HG03432 (cell line): ENCODE results near the gene PRKN.

ENCODE experiments used
- ATAC-seq: cut with Tn5 transposase; IDR thresholded peaks from one replicate; pipeline ENCODE4 v1.9.1; 2021; ENCODE audit warnings: mild to moderate bottlenecking, moderate library complexity; ENCODE audit not compliant: unreplicated experiment

PRKN gene

GRCh38 chr6:162711376-162711775, 16.2 kb downstream of the PRKN start:
- no peak for ATAC-seq

GRCh38 chr6:162710936-162711335, 16.6 kb downstream of the PRKN start:
- ATAC-seq, result no peak

DNA sequence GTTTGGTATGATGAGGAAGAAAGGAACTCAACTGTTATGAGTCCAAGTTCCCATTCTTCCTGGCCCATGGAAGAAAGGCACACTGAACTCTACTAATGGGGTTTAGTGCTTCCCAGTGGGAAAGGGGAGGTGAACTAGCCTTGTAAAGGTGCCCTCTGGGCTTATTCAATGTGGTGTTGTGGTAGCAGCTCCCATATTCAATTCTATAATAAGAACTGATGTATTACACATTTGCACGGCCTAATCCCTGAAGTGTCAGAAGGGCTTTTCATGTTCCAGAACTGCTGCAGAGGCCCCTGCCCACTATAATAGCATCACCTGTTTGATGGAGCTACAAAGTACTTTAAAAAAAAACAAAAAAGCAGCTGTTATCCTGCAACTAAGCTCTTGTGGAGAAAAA, 17.1 kb downstream of the PRKN start:
- ATAC-seq, result no peak

DNA sequence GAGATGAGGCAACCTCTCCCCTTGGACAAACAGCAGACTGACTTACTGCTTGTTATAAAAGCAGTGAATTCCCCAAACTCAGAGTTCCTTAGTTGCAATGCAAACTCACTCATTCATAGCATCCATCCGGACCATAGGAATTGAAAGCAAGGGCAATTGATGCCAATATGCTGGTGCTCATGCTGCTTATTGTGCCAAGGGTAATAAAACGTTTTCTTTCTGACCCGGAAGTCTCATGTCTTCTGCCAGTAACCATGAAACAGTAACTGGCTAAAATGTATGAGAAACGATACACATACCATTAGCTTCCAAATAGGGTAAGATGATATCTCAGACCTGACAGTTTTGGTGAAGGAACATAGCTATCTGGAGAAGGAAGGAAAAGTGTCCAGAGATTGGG, 18.1 kb downstream of the PRKN start:
- ATAC-seq, result no peak

DNA sequence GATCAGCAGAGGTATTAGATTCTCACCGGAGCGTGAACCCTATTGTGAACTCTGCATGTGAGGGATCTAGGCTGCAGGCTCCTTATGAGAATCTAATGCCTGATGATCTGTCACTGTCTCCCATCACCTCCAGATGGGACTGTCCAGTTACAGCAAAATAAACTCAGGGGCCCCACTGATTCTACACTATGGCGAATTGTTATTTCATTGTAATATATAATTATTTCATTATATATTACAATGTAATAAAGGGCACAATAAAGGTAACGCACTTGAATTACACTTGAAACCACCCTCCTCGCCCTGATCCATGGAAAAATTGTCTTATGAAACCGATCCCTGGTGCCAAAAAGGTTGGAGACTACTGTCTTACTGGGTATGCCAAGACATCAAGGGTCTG, 18.6 kb downstream of the PRKN start:
- ATAC-seq, result no peak

GRCh38 chr6:162706232-162706631, 21.3 kb downstream of the PRKN start:
- ATAC-seq, result no peak

GRCh38 chr6:162705736-162706135, 21.8 kb downstream of the PRKN start:
- no peak for ATAC-seq

GRCh38 chr6:162704001-162704400, 23.6 kb downstream of the PRKN start:
- ATAC-seq, result no peak

DNA sequence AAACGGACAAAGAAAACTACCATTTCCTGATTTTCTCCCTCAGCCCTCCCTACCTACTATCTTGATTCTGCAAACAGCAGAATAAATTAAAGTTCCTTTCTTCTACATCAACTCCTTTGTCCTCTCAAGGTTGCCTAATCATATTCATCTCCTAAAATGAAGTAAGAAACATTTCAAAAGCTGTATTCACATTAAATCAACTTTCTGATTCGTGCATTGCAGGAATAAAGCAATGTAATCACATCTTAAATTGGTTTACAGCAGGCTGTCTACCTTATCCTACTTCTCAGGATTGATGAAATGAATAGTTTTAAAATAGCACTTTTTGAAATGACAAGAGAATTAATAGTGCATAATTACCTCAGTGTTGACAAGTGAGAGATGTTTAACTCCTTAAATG, 25.1 kb downstream of the PRKN start:
- ATAC-seq, result no peak

GRCh38 chr6:162701551-162701950, 26.0 kb downstream of the PRKN start:
- ATAC-seq, result no peak

GRCh38 chr6:162700966-162701365, 26.6 kb downstream of the PRKN start:
- ATAC-seq, result no peak

DNA sequence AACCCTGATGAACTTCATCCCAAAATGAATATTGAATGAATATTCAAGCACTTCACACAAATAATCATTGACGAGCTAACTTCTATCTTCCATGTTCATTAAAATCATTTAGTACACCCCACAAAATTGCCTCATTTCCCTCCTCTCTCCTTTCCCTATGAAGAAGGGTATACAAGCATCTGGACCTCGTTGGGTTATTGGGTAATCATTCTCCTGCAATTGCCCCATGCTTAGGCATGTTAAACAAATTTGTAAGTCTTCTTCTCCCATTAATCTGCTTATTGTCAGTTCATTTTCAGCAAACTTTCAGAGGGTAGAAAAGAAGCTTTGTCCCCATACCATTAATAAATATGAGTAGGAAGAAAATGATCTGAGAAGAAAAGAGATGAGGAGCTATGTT, 27.6 kb downstream of the PRKN start:
- no peak for ATAC-seq

- no peak for ATAC-seq
Observed at GRCh38 chr6:162698440-162698839, 29.1 kb downstream of the PRKN start.

- ATAC-seq, result no peak
Observed at GRCh38 chr6:162697872-162698403, 29.6 kb downstream of the PRKN start.

DNA sequence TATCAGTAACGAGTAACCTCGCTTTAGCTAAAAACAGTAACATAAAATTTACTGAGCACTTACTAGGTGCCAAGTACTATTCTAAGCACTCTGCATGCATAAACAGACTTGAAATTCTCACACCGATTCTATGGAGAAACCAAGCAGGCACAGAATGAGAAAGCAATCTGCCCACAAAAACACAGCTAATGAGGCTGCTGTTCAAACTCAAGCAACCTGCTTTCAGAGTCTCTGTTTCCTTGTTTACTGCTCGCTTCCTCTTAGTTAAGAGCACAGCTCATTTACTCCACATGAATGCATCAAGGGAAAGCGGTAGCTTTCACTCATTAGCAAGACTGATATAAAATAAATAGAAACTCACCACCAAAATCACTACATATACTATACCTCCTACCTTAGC, 37.4 kb downstream of the PRKN start:
- no peak for ATAC-seq

DNA sequence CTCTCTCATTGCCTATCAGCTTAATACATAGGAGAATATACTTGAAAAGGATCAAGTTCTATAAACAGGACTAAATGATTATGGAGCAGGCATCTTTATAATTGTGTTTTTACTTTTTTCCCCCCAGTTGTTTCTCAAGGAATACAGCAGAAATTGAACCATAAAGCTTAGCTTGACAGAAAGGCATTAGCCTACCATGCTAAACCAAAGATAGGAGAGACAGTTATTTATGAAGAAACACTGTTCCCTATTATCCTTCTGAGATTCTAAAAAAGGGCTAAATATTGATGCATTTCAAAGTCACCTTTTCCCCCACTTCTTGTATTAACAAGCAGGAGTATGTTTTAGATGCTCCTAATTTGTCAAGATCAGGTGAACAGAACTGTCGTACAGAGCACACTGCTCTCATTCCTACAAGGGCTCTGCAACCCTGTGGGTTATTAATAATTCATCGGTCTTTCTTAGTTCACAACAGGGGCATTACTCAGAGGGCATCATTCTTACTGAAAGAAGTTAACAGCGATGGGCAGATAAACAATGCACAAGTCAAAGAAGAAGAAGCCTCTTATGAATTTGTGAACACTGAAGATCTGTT, 38.7 kb downstream of the PRKN start:
- no peak for ATAC-seq

DNA sequence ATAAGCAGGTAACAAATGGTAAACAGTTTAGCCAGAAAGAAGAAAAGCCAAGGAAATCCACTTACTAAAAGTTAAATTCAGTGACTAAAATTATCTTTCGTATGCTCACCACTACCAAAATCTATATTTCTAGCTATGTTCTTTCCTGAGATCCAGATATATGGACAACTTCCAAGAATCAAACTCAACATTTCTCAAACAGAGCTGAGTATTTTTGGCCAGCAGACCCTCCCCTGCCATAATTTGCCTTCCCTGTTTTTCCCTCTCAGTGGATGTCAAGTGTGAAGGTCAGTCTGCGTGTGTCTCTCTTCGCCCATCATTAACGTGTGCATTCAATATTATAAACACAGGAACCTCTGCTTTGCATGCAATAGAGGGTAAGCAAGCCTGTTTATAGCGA, 42.0 kb downstream of the PRKN start:
- ATAC-seq, result no peak

DNA sequence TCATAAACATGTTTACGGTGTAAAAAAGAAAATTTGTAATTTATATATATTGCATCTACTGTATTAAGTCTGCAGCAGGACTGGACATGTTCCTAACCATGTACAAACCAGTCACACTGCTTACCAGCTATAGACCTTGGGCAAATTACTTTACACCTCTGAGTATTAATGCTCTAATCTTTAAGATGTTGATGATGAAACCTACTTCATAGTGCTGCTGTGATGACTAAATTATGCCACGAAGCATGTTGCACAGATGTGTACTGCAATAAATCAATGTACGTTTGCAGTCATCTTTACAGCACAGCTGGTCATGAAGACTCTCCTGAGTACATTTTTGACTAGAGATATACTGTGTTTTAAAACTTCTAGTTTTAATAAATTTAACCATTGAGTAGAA, 42.6 kb downstream of the PRKN start:
- ATAC-seq, result no peak

DNA sequence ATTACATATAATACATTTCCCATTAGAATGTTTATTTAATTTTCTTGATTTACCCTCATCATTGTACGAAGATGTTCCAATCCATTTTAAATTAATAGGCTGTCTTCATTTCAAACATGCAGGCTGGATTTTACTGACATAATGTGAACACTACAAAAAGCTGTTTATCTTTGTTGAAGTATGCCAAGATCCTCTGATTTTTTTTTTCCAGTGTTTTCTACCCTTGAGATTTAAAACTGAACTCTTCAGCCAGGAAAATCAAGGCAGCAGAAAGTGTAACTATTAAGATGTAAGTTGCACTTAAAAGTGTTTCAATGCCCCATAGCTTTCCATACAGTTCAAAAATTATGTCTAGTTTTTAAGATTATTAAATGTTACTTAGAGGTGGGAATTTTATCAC, 43.5 kb downstream of the PRKN start:
- ATAC-seq, result no peak

- ATAC-seq, result no peak
Observed at GRCh38 chr6:162683135-162683534, 44.4 kb downstream of the PRKN start.

- no peak for ATAC-seq
Observed at GRCh38 chr6:162681447-162681846, 46.1 kb downstream of the PRKN start.

- ATAC-seq, result no peak
Observed at GRCh38 chr6:162680871-162681270, 46.7 kb downstream of the PRKN start.

- no peak for ATAC-seq
Observed at GRCh38 chr6:162680367-162680766, 47.2 kb downstream of the PRKN start.
